Activated T-helper 1 cell treated with anti-CD3 and anti-CD28 coated beads, Interleukin-12 subunit alpha, Interleukin-12 subunit beta, Interleukin-2, Interleukin-4 antibody, amounts not matched to agents 30 ng/mL and 10 ng/mL and 1 ng/mL, durations not matched to agents 14 hours and 24 hours and 36 hours (primary cell): ENCODE data around the gene KCND3. TPM values are rescaled to one million over a fixed set of nuclear protein-coding genes. Genes with fewer than 3 reads are reported as not detected.

Source experiments
- DNase-seq: peaks from one replicate; pipeline ENCODE4 v3.0.0; 2021; ENCODE audit warnings: low spot score
- H3K27ac Mint-ChIP-seq: one replicate; pipeline ENCODE4 v1.8.0; 2021; ENCODE audit warnings: mild to moderate bottlenecking, mixed read lengths
- H3K27me3 Mint-ChIP-seq: one replicate; pipeline ENCODE4 v1.8.0; 2022; ENCODE audit warnings: mild to moderate bottlenecking, moderate library complexity, mixed read lengths; ENCODE audit not compliant: insufficient read depth
- H3K36me3 Mint-ChIP-seq: one replicate; pipeline ENCODE4 v1.8.0; 2021; ENCODE audit warnings: low read depth, mixed read lengths
- H3K4me1 Mint-ChIP-seq: one replicate; pipeline ENCODE4 v1.8.0; 2021; ENCODE audit warnings: low read depth, mixed read lengths
- H3K4me3 Mint-ChIP-seq: one replicate; pipeline ENCODE4 v1.8.0; 2021; ENCODE audit warnings: mild to moderate bottlenecking, moderate library complexity, mixed read lengths
- H3K9me3 Mint-ChIP-seq: one replicate; pipeline ENCODE4 v1.8.0; 2021; ENCODE audit warnings: mixed read lengths
- intact Hi-C: fragments of 100-400 bp; cut with micrococcal nuclease; formaldehyde crosslinking; loops from one replicate; pipeline ENCODE4 v1.15.1; 2024
- total RNA-seq: library from RNA; stranded (reverse); gene quantifications from 2 replicates; pipeline ENCODE4 v1.2.3, GENCODE V29; 2022

Gene KCND3
- total RNA-seq, 1 donor from 2014 or later, result not detected

DNA sequence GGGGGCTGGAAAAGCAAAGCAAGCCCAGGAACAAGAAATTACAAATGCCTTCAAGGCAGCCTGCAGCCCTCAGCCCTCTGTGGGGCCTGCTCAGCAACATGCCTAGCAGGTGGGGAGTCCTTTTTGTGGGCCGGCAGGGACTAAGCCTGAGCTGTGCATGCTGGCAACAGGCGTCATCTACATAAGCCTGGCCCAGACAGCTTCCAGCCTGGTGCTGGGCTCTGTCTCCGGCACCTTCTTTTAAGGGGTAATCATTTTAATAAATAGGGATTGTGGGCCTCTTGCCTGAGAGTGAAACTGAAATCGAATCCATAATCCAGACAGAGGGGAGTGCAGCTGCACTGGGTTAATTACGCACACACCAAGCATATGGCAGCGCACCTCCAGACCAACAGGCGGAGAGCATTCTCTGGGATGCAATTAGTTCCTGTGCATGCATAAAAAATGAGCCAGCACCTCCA is 137.2 kb downstream of the KCND3 start:
- no peak overlapping the region for H3K27ac Mint-ChIP-seq
- no peaks in the 10 kb centered on the region for H3K36me3 Mint-ChIP-seq
- H3K9me3 Mint-ChIP-seq, result no peaks in the 10 kb centered on the region
- no peak for DNase-seq
- peaks cover 7% of the 10 kb centered on the region for H3K27me3 Mint-ChIP-seq
- H3K4me3 Mint-ChIP-seq, result no peak overlapping the region
- H3K4me1 Mint-ChIP-seq, result no peaks in the 10 kb centered on the region
- intact Hi-C loops, result no loop called here

DNA sequence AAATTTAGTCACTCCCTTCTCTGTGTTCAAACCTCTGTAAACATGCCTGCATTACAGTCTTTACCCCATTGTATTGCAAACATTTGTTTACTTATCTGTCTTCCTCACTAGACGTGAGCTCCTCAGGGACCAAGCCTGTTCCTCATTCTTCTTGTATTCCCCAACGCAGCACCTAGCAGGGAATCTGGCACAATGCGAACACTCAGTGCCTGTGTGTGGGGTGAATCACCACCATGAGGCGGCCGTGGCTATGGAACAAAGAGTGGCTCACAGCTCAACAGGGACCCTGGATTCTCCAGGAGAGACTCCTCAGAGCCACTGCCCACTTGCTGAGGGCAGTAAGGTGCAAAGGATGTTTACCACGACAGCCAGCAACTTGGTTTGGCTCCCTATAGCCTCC is 137.9 kb downstream of the KCND3 start:
- Mint-ChIP-seq H3K9me3 (no peaks in the 10 kb centered on the region), H3K27ac (no peak overlapping the region), H3K36me3 (no peaks in the 10 kb centered on the region), H3K27me3 (peaks cover 7% of the 10 kb centered on the region), H3K4me3 (no peak overlapping the region), H3K4me1 (no peaks in the 10 kb centered on the region)
- intact Hi-C loops, result no loop called here
- no peak for DNase-seq

- intact Hi-C loops, result no loop called here
- no peaks in the 10 kb centered on the region for H3K36me3 Mint-ChIP-seq
- H3K4me3 Mint-ChIP-seq, result no peak overlapping the region
- DNase-seq, result no peak
- no peak overlapping the region for H3K27ac Mint-ChIP-seq
- H3K4me1 Mint-ChIP-seq, result no peaks in the 10 kb centered on the region
- H3K9me3 Mint-ChIP-seq, result no peaks in the 10 kb centered on the region
- H3K27me3 Mint-ChIP-seq, result peaks cover 5% of the 10 kb centered on the region
These were observed 139.4 kb downstream of the KCND3 start for GRCh38 chr1:111850109-111850508.

DNA sequence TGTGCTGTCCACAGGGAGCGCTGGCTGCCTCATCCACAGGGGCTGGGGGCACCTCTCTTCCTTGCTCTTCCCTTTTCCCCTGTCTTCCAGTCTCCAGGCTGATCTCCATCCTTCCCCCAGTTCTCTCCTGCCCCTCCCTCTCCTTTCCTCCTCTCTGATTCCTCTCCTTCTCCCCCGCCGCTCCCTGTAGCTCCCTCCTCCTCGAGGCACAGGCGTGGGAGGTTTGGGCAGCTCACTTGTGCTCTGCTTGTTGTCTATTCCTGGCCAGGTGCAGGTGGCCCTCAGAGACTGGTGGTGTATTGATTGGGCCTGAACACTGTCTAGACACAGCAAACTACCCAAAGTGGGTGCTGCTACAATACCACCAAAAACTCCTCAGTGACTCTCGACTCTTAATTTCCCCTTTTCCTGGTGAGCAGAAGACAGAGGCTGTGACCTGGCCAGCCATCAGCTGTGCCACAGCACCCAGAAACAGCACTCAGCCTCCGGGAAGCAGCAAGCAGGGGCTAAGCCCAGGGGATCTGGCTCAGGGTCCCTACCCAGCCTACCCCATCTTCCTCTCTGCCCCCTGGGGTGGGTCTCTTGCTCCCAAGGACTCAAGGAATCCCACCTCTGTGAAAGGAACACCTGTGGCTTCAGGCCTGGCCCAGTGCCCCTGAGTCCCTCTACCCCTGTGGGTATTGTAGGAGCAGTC is 140.5 kb downstream of the KCND3 start:
- Mint-ChIP-seq H3K4me1 (no peaks in the 10 kb centered on the region), H3K36me3 (no peaks in the 10 kb centered on the region), H3K27me3 (peaks cover 5% of the 10 kb centered on the region), H3K4me3 (no peak overlapping the region), H3K27ac (no peak overlapping the region), H3K9me3 (no peaks in the 10 kb centered on the region)
- intact Hi-C loops, result no loop called here
- DNase-seq, result no peak

- Mint-ChIP-seq H3K4me1 (no peaks in the 10 kb centered on the region), H3K36me3 (no peaks in the 10 kb centered on the region)
- intact Hi-C loops, result no loop called here
These were observed 142.0 kb downstream of the KCND3 start for GRCh38 chr1:111847466-111847865.

GRCh38 chr1:111846842-111847241 is 142.6 kb downstream of the KCND3 start:
- H3K4me1 Mint-ChIP-seq, result no peaks in the 10 kb centered on the region
- H3K4me3 Mint-ChIP-seq, result no peak overlapping the region
- DNase-seq, result no peak
- H3K36me3 Mint-ChIP-seq, result no peaks in the 10 kb centered on the region
- peaks cover 5% of the 10 kb centered on the region for H3K27me3 Mint-ChIP-seq
- intact Hi-C loops, result no loop called here
- no peaks in the 10 kb centered on the region for H3K9me3 Mint-ChIP-seq
- H3K27ac Mint-ChIP-seq, result no peak overlapping the region

More at GRCh38 chr1:111847466-111847865, 142.0 kb downstream of the KCND3 start:
- Mint-ChIP-seq H3K27me3 (peaks cover 5% of the 10 kb centered on the region), H3K27ac (no peak overlapping the region), H3K9me3 (no peaks in the 10 kb centered on the region), H3K4me3 (no peak overlapping the region)
- DNase-seq, result no peak

- H3K4me1 Mint-ChIP-seq, result no peaks in the 10 kb centered on the region
- H3K4me3 Mint-ChIP-seq, result no peak overlapping the region
- H3K27me3 Mint-ChIP-seq, result peaks cover 12% of the 10 kb centered on the region
- intact Hi-C loops, result no loop called here
- H3K27ac Mint-ChIP-seq, result no peak overlapping the region
- H3K36me3 Mint-ChIP-seq, result no peaks in the 10 kb centered on the region
- H3K9me3 Mint-ChIP-seq, result no peaks in the 10 kb centered on the region
- DNase-seq, result no peak
These were observed 146.3 kb downstream of the KCND3 start for GRCh38 chr1:111843177-111843576.

DNA sequence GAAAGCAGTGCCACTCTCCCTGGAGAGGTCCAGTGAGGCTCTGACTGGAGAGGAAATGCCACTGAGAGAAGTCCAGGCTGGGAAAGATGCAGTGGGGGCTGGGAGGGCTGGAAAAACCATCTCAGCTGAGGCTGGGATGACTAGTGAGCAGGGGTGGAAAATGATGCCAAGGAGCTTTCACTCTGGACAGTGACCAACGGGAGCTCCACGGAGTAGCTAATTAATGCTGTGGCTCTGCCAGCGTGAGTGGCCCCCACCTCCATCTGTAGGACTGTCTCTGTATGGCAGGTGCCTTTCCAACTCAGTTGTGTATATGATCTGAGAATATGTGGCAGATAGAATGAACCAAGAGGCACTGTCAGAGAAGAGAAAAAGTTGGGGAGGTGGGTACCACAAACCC is 147.1 kb downstream of the KCND3 start:
- H3K27me3 Mint-ChIP-seq, result peaks cover 12% of the 10 kb centered on the region
- H3K27ac Mint-ChIP-seq, result no peak overlapping the region
- H3K4me3 Mint-ChIP-seq, result no peak overlapping the region
- H3K4me1 Mint-ChIP-seq, result no peaks in the 10 kb centered on the region
- H3K36me3 Mint-ChIP-seq, result no peaks in the 10 kb centered on the region
- H3K9me3 Mint-ChIP-seq, result no peaks in the 10 kb centered on the region
- no peak for DNase-seq
- intact Hi-C loops, result no loop called here

DNA sequence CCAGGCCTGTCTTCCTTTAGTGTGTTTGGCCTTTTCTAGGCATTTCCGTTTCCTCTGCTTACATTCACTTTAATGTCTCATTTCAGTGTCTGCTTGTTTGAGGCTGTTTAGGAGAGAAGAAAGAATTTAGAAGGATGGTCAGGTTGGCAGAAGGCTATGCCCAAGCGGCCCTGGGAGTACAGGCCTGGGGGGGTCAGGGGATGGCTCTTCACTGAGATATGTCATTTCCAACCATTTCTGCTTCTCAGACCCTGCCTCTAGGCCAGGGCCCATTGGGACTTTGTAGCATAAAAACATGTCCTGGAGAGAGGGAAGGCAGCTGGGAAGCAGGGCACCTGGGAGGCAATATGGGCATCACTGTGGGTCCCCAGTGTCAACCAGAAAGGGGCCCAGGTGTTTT is 147.7 kb downstream of the KCND3 start:
- Mint-ChIP-seq H3K36me3 (no peaks in the 10 kb centered on the region), H3K27me3 (peaks cover 12% of the 10 kb centered on the region), H3K4me3 (no peak overlapping the region), H3K27ac (no peak overlapping the region), H3K4me1 (no peaks in the 10 kb centered on the region), H3K9me3 (no peaks in the 10 kb centered on the region)
- intact Hi-C loops, result no loop called here
- DNase-seq, result no peak

DNA sequence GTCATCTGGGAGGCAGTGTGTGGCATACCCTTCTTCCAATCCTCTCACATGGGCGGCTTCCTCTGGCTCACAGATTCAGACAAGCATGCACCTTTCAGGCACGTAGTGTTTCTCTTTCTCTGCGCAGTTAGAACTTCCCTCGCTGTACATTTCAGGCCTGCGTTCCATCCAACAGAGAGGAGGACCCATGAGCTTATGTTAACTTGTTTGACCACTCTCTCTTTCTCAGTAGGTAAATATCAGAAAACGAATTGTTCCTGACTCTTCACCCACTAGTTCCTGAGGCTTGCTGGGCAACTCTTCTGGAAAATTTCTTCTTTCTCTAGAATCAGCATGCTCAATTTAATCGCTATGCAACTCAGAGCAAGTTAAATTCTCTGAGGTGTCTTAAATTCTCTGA is 148.3 kb downstream of the KCND3 start:
- intact Hi-C loops, result no loop called here
- no peak overlapping the region for H3K27ac Mint-ChIP-seq
- no peaks in the 10 kb centered on the region for H3K4me1 Mint-ChIP-seq
- H3K9me3 Mint-ChIP-seq, result no peaks in the 10 kb centered on the region
- peaks cover 9% of the 10 kb centered on the region for H3K27me3 Mint-ChIP-seq
- no peaks in the 10 kb centered on the region for H3K36me3 Mint-ChIP-seq
- no peak overlapping the region for H3K4me3 Mint-ChIP-seq
- DNase-seq, result no peak

GRCh38 chr1:111837393-111837792 is 152.1 kb downstream of the KCND3 start:
- DNase-seq, result no peak
- Mint-ChIP-seq H3K9me3 (no peaks in the 10 kb centered on the region), H3K36me3 (no peaks in the 10 kb centered on the region), H3K27me3 (peaks cover 12% of the 10 kb centered on the region), H3K27ac (no peak overlapping the region), H3K4me3 (no peak overlapping the region), H3K4me1 (no peaks in the 10 kb centered on the region)
- intact Hi-C loops, result no loop called here

- H3K36me3 Mint-ChIP-seq, result no peaks in the 10 kb centered on the region
- H3K4me1 Mint-ChIP-seq, result no peaks in the 10 kb centered on the region
- no peaks in the 10 kb centered on the region for H3K9me3 Mint-ChIP-seq
- intact Hi-C loops, result no loop called here
- H3K27ac Mint-ChIP-seq, result no peak overlapping the region
- no peak for DNase-seq
- H3K4me3 Mint-ChIP-seq, result no peak overlapping the region
- peaks cover 13% of the 10 kb centered on the region for H3K27me3 Mint-ChIP-seq
These were observed 153.4 kb downstream of the KCND3 start for GRCh38 chr1:111836111-111836510.

GRCh38 chr1:111835514-111835913 is 154.0 kb downstream of the KCND3 start:
- no peaks in the 10 kb centered on the region for H3K36me3 Mint-ChIP-seq
- H3K27ac Mint-ChIP-seq, result no peak overlapping the region
- H3K4me1 Mint-ChIP-seq, result no peaks in the 10 kb centered on the region
- peaks cover 10% of the 10 kb centered on the region for H3K27me3 Mint-ChIP-seq
- H3K4me3 Mint-ChIP-seq, result no peak overlapping the region
- intact Hi-C loops, result no loop called here
- no peaks in the 10 kb centered on the region for H3K9me3 Mint-ChIP-seq
- no peak for DNase-seq

GRCh38 chr1:111834956-111835355 is 154.5 kb downstream of the KCND3 start:
- Mint-ChIP-seq H3K36me3 (no peaks in the 10 kb centered on the region), H3K27ac (no peak overlapping the region), H3K4me1 (no peaks in the 10 kb centered on the region), H3K9me3 (no peaks in the 10 kb centered on the region), H3K4me3 (no peak overlapping the region), H3K27me3 (peaks cover 4% of the 10 kb centered on the region)
- DNase-seq, result no peak
- intact Hi-C loops, result no loop called here
